ENCODE results near the gene GRAP2. TPM values are rescaled to one million over a fixed set of nuclear protein-coding genes. Genes with fewer than 3 reads are reported as not detected.

GRAP2 gene
- polyA plus RNA-seq, 1 donor (not counting 4 experiments of a cell fraction or from before 2014, with no cell fraction given), result not detected

- DNase-seq (ENCODE audit: low read depth, low spot score), result no peak
- H4K20me1 ChIP-seq (ENCODE audit: control insufficient read depth, extremely low read depth, insufficient read depth, low read length), result peaks cover 18% of the 10 kb centered on the region
- dilution Hi-C loops (cut with MboI; ENCODE audit: extremely low pct_ligation_motif_present, low sequenced_read_pairs), result no loop called here
- no peak overlapping the region for H2AFZ ChIP-seq (ENCODE audit: control insufficient read depth, low read length)
- H3K9ac ChIP-seq (ENCODE audit: control insufficient read depth, extremely low read depth, insufficient read depth, low read length), result no peak overlapping the region
- H3K4me1 ChIP-seq (ENCODE audit: control insufficient read depth, extremely low read depth, insufficient read depth, low read length), result peaks cover 82% of the 10 kb centered on the region
- no peaks in the 10 kb centered on the region for H3K27me3 ChIP-seq (ENCODE audit: control insufficient read depth, extremely low read depth, insufficient read depth, low read length)
- no peak for TF ChIP-seq EZH2 (IDR thresholded peaks at IDR 0.05; ENCODE audit: low read length)
- no peak for TF ChIP-seq CTCF (optimal IDR thresholded peaks at IDR 0.05 in 1 of 3, IDR thresholded peaks at IDR 0.05 in 1 of 3, conservative IDR thresholded peaks at IDR 0.05 in 1 of 3; ENCODE audit: extremely low read depth in 1 of 3, insufficient read depth in 2 of 3, low read length in 3 of 3)
- H3K4me2 ChIP-seq (ENCODE audit: control insufficient read depth, extremely low read depth, insufficient read depth, low read depth, low read length), result peak overlapping the region; percentile 49
- FAIRE-seq, result no peak
- H3K9me1 ChIP-seq (ENCODE audit: control insufficient read depth, extremely low read depth, insufficient read depth, low read length), result peaks cover 19% of the 10 kb centered on the region
- no peaks in the 10 kb centered on the region for H3K9me3 ChIP-seq (ENCODE audit: control insufficient read depth, low read depth, low read length)
- no peak overlapping the region for H3K27ac ChIP-seq (ENCODE audit: control insufficient read depth, insufficient read depth, low read length)
- peaks cover 8 to 11% of the 10 kb centered on the region in 2 experiments for H3K36me3 ChIP-seq (ENCODE audit: control insufficient read depth in 2 of 2, extremely low read depth in 1 of 2, insufficient read depth in 2 of 2, low read length in 2 of 2)
- H3K79me2 ChIP-seq (ENCODE audit: control insufficient read depth, insufficient read depth, low read length), result peaks cover 68% of the 10 kb centered on the region
- no peak overlapping the region for H3K4me3 ChIP-seq (ENCODE audit: control insufficient read depth in 2 of 3, extremely low read depth in 1 of 3, insufficient read depth in 2 of 3, low read depth in 1 of 3, low read length in 3 of 3)
These were observed 105.8 kb downstream of the GRAP2 start for GRCh38 chr22:40006641-40007040.

DNA sequence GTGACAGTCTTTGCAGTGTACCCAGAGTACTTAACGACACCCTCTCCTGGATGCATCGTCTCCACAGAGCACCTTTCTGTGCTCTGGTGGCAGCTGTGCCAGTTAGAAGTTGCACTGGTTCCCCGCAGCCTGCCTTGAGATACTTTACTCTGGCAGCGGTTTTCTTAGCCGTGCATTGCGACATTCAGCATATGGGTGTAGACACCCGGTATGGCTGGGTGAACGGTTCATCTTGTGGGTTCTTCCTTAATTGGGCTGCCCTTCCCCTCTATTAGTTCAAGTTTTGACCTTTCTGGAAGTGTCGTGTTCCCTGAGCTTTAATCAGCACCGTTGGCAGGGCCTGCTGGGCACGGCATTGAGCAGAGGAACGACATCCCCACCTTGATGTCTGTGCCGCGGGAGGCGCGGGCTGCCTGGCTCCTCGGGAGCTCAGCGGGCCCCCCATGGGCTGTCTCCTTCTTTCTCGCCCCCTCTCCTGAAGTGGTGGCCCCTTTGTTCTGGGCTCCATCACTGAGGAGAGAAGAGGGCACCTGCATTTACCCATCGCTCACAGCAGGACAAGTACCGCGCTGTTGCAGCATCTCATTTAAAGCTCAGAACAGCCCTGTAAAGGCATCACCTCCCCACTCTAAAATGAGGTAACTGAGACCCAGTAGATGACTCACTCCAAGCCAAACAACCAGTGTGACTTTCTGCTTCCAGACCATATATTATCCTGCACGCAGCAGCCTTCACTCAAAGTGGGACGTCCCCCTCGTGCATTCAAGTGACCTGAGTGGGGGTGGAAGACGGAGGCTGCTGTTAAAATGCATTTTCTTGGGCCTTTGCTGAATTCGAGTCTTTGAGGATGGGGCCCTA is 107.2 kb downstream of the GRAP2 start:
- peaks cover 8 to 11% of the 10 kb centered on the region in 2 experiments for H3K36me3 ChIP-seq (ENCODE audit: control insufficient read depth in 2 of 2, extremely low read depth in 1 of 2, insufficient read depth in 2 of 2, low read length in 2 of 2)
- H3K4me1 ChIP-seq (ENCODE audit: control insufficient read depth, extremely low read depth, insufficient read depth, low read length), result peaks cover 68% of the 10 kb centered on the region
- peak overlapping the region; percentile 47 for H3K27ac ChIP-seq (ENCODE audit: control insufficient read depth, insufficient read depth, low read length)
- peak overlapping the region; percentile 49 for H3K9ac ChIP-seq (ENCODE audit: control insufficient read depth, extremely low read depth, insufficient read depth, low read length)
- peaks cover 14% of the 10 kb centered on the region for H3K9me1 ChIP-seq (ENCODE audit: control insufficient read depth, extremely low read depth, insufficient read depth, low read length)
- dilution Hi-C loops (cut with MboI; ENCODE audit: extremely low pct_ligation_motif_present, low sequenced_read_pairs), result no loop called here
- peak overlapping the region; percentile 29 for H3K4me2 ChIP-seq (ENCODE audit: control insufficient read depth, extremely low read depth, insufficient read depth, low read depth, low read length)
- TF ChIP-seq EZH2 (IDR thresholded peaks at IDR 0.05; ENCODE audit: low read length) (no peak), CTCF (optimal IDR thresholded peaks at IDR 0.05 in 1 of 3, IDR thresholded peaks at IDR 0.05 in 1 of 3, conservative IDR thresholded peaks at IDR 0.05 in 1 of 3; ENCODE audit: extremely low read depth in 1 of 3, insufficient read depth in 2 of 3, low read length in 3 of 3) (no peak)
- peak overlapping the region in 1 of 3 experiments; percentile 34 for H3K4me3 ChIP-seq (ENCODE audit: control insufficient read depth in 2 of 3, extremely low read depth in 1 of 3, insufficient read depth in 2 of 3, low read depth in 1 of 3, low read length in 3 of 3)
- H3K79me2 ChIP-seq (ENCODE audit: control insufficient read depth, insufficient read depth, low read length), result peaks cover 61% of the 10 kb centered on the region
- peaks cover 14% of the 10 kb centered on the region for H4K20me1 ChIP-seq (ENCODE audit: control insufficient read depth, extremely low read depth, insufficient read depth, low read length)
- no peaks in the 10 kb centered on the region for H3K9me3 ChIP-seq (ENCODE audit: control insufficient read depth, low read depth, low read length)
- DNase-seq (ENCODE audit: low read depth, low spot score), result no peak
- no peak overlapping the region for H2AFZ ChIP-seq (ENCODE audit: control insufficient read depth, low read length)
- H3K27me3 ChIP-seq (ENCODE audit: control insufficient read depth, extremely low read depth, insufficient read depth, low read length), result no peaks in the 10 kb centered on the region
- FAIRE-seq, result peak; percentile 65

Measured in keratinocyte (primary cell).